GM18858 (cell line): Measurements from ENCODE around the gene NUBP1.
"Not testable (repeated sequence)": the region's sequence is repeated elsewhere in the genome, so short reads cannot be mapped to it uniquely, and the experiment has no call there.

Experiments
- ATAC-seq: cut with Tn5 transposase; IDR thresholded peaks from one replicate; pipeline ENCODE4 v1.9.1; 2021; ENCODE audit not compliant: unreplicated experiment

Gene NUBP1

DNA sequence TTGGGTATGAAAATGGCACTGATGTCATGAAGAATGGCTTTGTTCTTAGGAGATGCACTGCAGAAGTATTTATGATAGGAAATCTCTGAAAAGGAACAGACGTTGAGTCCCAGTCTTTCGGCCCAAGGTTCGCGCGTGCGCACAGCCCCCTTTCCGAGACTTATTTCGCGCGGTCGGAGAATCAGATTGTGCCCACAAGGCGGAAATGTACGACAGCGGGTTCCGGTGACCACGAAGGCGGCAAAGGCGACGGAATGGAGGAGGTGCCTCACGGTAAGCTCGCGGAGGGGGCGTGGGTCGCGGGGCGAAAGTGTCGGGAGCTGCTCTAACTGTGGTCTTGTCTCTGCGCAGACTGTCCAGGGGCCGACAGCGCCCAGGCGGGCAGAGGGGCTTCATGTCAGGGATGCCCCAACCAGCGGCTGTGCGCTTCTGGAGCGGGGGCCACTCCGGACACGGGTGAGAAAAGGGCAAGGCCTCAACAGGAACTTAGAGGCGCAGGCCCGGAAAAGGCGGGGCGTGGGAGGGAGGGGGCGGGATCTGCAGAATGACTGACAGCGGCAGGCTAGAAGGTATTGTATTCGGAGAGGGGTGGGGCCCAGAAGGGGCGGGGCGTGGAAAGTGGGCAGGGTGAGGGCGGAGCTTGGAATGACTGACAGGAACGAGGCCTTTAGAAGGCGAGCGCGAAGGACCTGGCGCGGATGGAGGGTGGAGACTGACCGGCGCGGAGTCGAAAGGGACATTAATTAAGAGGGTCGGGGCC lies at the start of gene NUBP1:
Gene NUBP1 (plus strand): TSS at position 233 of the 760 bp plus-strand sequence. CDS start 22 bp downstream, at position 255.
- ATAC-seq: peak; percentile 56

DNA sequence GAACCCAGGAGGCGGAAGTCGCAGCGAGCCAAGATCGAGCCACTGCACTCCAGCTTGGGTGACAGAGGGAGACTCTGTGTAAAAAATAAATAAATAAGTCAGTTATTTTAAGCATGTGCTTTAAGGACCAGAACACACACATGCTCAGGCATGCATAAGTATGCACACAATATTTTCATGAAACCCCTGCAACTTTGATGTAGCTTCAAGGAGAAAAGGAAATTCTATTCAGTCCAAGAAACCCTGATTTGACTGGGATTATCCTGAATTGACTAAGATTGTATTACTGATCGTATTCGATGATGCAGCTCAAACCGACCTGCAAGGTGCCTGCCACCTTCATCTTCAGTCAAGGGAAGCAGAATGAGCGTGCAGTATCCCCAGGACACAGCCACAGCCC lies 49.8 kb upstream of the NUBP1 start:
- no peak for ATAC-seq

- ATAC-seq: no peak
Observed at GRCh38 chr16:10694306-10694705, 49.3 kb upstream of the NUBP1 start.

DNA sequence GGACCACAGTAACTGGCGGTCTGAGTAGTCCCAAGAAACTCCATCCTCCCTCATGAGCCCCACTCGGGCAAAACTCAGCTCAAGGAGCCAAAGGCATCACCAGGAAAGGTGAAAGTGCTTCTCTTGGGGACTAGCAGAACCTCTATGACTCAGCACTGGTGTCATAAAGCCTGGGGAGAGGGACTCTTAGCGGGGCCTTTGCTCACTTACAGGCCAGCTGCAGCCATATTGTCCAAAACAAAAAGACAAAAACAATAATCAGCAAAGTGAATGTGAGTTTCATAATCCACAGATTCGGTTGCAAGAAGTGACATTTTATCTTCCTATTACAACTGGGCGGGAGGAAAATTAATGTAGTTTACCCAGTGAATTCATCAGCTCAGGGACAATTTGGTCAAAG lies 48.8 kb upstream of the NUBP1 start, which contains the start of gene TEKT5:
Gene TEKT5 (minus strand): TSS at position 101 of the 400 bp plus-strand sequence. CDS start 57 bp downstream, at position 44.
- no peak for ATAC-seq

GRCh38 chr16:10699756-10700155 lies 43.9 kb upstream of the NUBP1 start:
- no peak for ATAC-seq

- no peak for ATAC-seq
Observed at GRCh38 chr16:10708969-10709368, 34.7 kb upstream of the NUBP1 start.

DNA sequence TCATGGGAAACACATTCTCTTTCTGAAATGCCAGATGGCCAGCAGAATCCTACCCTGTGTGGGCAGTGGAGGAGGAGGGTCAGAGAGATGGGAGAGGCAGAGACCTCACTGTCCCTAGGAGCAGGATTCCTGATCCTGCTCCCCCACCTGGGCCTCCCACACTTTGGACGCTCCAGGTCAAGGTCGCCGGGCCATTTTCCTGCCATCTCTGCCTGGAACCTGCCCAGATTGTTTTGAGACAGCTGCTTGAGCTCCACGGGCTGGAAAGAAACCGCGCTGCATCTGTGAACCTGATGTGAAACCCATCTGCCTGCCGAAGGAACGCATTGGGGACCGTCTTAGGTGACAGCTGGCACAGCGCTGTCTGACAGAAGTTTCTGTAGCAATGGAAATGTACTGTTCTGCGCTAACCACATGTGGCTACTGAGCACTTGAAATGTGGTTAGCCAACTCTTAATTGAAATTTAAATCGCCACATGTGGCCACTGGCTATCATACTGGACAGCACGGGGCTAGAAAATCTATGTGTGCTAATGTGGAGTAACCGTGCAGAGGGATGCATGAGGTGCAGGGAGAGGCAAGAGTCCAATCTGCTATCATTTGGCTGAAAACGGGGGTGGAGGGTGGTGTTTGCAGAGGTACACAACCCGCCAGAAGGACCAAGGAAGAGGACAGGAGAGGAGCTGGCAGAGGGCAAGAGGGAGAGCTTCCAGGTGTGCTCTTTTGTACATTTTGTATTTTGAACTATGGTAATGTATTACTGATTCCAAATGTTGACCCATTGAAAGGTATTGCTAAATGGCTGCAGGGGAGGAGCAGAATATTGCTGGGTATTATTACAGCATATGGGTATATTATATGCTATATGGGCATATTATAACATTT lies 15.4 kb upstream of the NUBP1 start:
- ATAC-seq: no peak

DNA sequence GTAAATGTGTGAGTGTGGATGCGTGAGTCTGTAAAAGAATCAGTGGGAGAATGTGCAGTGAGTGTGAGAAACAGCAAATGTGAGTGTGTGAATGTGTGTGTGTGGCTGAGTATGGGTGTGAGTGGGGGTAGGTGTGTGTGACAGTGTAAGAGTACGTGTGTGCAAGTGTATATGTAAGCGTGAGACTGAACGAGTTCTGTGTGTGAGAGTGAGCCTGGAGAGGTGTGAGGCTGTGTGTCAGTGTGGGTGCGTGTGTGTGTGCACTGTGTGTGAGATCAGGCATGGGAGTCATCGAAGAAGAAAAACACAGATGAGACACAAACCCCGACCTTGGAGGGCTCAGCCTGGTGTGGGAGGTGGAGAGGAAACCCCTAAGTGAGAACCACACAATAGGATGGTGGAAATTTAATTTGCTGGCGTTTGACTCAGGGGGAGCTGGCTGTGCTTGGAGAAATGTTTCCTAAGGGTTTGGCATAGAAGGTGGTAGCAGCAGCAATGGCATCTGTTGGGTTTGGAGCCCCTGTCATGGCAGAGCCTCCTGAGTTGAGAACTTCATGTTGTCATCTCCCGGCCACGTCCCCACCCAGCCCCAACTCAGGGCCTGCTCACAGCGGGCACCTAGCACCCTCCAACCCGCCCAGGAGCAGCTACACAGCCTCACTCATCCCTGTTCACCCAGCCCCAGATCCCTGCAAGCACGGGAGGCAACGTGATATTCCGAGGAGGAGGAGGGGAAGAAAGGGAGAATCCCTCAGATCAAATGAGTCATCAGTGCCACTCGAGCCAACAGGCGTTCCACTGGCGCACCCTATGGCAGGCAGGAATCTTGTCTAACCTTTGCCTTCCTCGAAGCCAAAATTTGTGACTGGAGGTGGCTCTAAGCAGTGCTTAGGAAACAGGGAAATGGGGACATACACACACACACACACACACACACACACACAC lies 14.3 kb upstream of the NUBP1 start:
- no peak for ATAC-seq

GRCh38 chr16:10731790-10732189 lies 11.9 kb upstream of the NUBP1 start:
- ATAC-seq: no peak

- no peak for ATAC-seq
Observed at GRCh38 chr16:10737068-10737625, 6.5 kb upstream of the NUBP1 start.

DNA sequence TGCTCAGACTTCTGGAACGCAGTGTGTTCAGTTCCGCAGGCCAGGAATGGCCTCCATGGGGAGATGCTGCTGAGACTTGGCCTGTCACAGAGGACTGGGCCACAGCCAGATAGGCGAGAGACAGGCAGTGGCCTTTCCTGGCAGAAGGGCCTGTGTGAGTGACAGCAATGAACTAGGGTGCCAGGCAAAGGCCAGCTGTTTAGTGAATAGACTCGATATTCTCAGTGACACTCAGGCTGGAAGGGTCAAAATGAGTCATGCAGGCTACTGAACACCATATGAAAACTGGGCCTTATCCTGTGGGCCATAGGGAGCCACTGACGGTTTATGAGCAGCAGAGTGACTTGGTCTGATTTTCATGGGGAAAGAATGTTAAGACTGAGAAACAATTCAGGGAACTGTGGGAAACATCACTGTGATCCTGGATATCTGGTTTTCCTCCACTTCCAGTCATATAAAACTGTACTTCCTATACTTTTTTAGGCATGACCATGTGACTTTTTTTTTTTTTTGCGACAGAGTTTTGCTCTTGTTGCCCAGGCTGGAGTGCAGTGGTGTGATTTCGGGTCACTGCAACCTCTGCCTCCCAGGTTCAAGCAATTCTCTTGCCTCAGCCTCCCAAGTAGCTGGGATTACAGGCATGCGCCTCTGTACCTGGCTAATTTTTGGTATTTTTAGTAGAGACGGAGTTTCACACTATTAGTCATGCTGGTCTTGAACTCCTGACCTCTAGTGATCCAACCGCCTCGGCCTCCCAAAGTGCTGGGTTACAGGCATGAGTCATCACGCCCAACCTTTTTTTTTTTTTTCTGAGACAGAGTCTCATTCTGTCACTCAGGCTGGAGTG lies 5.2 kb upstream of the NUBP1 start:
- ATAC-seq: peak; percentile 66

GRCh38 chr16:10740000-10740844 lies 3.4 kb upstream of the NUBP1 start:
- ATAC-seq: no peak

DNA sequence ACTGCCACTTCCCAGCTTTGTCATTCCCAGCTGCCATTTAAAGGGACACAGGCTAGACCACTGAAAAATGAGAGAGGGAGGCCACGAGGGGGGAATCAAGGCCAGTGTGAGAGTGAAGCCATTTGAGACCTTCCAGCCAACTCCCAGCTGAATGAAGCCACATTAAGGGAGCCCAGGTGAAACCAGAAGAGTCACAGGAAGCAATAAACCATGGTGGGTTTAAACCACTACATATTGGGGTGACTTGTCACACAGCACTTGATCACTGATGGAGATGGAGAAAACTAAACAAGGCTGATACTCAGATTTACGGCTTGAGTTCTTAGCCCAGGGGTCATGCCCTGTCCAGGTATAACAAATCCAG lies 2.8 kb upstream of the NUBP1 start:
- ATAC-seq: no peak

- ATAC-seq: not testable (repeated sequence)
Observed at GRCh38 chr16:10741249-10741648, 2.4 kb upstream of the NUBP1 start.

DNA sequence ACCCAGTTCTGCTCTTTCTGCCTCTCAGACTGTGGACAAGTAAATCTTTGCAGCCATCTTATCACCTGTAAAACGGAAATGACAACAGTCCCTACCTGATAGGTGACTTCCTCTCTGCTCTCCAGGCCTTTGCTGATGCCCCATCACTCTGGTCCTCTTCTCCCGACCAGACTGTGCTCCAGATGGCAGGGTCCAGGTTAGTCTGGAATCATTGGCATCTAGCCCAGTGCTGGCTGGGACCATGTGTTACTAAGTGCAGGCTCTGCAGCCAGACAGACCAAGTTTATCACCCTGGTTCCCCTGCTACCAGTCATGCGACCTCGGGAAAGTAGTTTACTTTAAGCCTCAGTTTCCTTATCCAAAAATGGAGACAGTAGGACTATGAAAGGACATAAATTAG lies 1.8 kb upstream of the NUBP1 start:
- no peak for ATAC-seq

- no peak for ATAC-seq
Observed at GRCh38 chr16:10743227-10743609, 424 bp upstream of the NUBP1 start.

- no peak for ATAC-seq
Observed at GRCh38 chr16:10744370-10745030, 858 bp downstream of the NUBP1 start.

GRCh38 chr16:10745841-10746240 lies 2.2 kb downstream of the NUBP1 start:
- no peak for ATAC-seq
